Neural progenitor cell (in vitro differentiated cells): ENCODE results near the gene SLC5A11. TPM values are rescaled to one million over a fixed set of nuclear protein-coding genes. Genes with fewer than 3 reads are reported as not detected.
"Not testable (repeated sequence)": the region's sequence is repeated elsewhere in the genome, so short reads cannot be mapped to it uniquely, and the experiment has no call there.

ENCODE experiments used
- DNase-seq: peaks from one replicate; pipeline ENCODE4 v3.0.0-alpha.2; 2016; ENCODE audit warnings: low spot score
- H2AFZ ChIP-seq: fragments of 200-600 bp; sonication (generic); replicated peaks from 2 replicates; pipeline ENCODE4 v1.6.1; 2016; ENCODE audit warnings: antibody characterized with exemption
- H3F3A ChIP-seq: fragments of 200-600 bp; sonication (generic); 2 replicates; pipeline ENCODE4 v1.6.1; 2016; ENCODE audit warnings: antibody characterized with exemption, low read depth
- H3K27ac ChIP-seq: fragments of 200-600 bp; sonication (generic); 2 replicates; pipeline ENCODE4 v1.5.1; 2016; ENCODE audit warnings: mild to moderate bottlenecking
- H3K27me3 ChIP-seq: fragments of 200-600 bp; sonication (generic); 2 replicates; pipeline ENCODE4 v1.6.1; 2016; ENCODE audit warnings: mild to moderate bottlenecking, moderate library complexity
- H3K36me3 ChIP-seq: fragments of 200-600 bp; sonication (generic); 2 replicates; pipeline ENCODE4 v1.5.1; 2016
- H3K4me1 ChIP-seq: fragments of 200-600 bp; sonication (generic); 2 replicates; pipeline ENCODE4 v1.6.1; 2016; ENCODE audit warnings: mixed run types
- H3K4me2 ChIP-seq: fragments of 200-600 bp; sonication (generic); 2 replicates; pipeline ENCODE4 v1.6.1; 2016
- H3K4me3 ChIP-seq: fragments of 200-600 bp; sonication (generic); 2 replicates; pipeline ENCODE4 v1.5.1; 2016
- H3K79me2 ChIP-seq: fragments of 200-600 bp; sonication (generic); 2 replicates; pipeline ENCODE4 v1.6.1; 2016; ENCODE audit warnings: low read depth
- H3K9ac ChIP-seq: fragments of 200-600 bp; sonication (generic); 2 replicates; pipeline ENCODE4 v1.6.1; 2016
- H3K9me3 ChIP-seq: fragments of 200-600 bp; sonication (generic); 2 replicates; pipeline ENCODE4 v1.5.1; 2016; ENCODE audit warnings: low read depth
- H4K20me1 ChIP-seq: fragments of 200-600 bp; sonication (generic); 2 replicates; pipeline ENCODE4 v1.6.1; 2016; ENCODE audit warnings: low read depth
- H3K27ac Mint-ChIP-seq: 3 replicates; pipeline ENCODE4 v1.8.0; 2021; ENCODE audit warnings: mixed read lengths
- H3K27me3 Mint-ChIP-seq: 2 replicates; pipeline ENCODE4 v1.8.0; 2022; ENCODE audit warnings: low read depth, mild to moderate bottlenecking, inconsistent platforms, moderate library complexity, mixed read lengths; ENCODE audit not compliant: insufficient read depth
- H3K36me3 Mint-ChIP-seq: 3 replicates; pipeline ENCODE4 v1.8.0; 2021; ENCODE audit warnings: mixed read lengths
- H3K4me1 Mint-ChIP-seq: 3 replicates; pipeline ENCODE4 v1.8.0; 2021; ENCODE audit warnings: mixed read lengths
- H3K4me3 Mint-ChIP-seq: 3 replicates; pipeline ENCODE4 v1.8.0; 2021; ENCODE audit warnings: mild to moderate bottlenecking, moderate library complexity, mixed read lengths
- H3K9me3 Mint-ChIP-seq: 3 replicates; pipeline ENCODE4 v1.8.0; 2020; ENCODE audit warnings: mixed read lengths
- CTCF ChIP-seq: fragments of 200-600 bp; sonication (generic); IDR thresholded peaks from 2 replicates; pipeline ENCODE4 v1.5.1; 2017; ENCODE audit warnings: antibody characterized with exemption, mild to moderate bottlenecking
- EZH2 ChIP-seq: fragments of 200-600 bp; sonication (generic); IDR thresholded peaks from 2 replicates; pipeline ENCODE4 v1.6.1; 2017; ENCODE audit warnings: antibody characterized with exemption, mild to moderate bottlenecking, moderate library complexity
- EZH2phosphoT487 ChIP-seq: fragments of 200-600 bp; sonication (generic); IDR thresholded peaks from 2 replicates; pipeline ENCODE4 v1.6.1; 2017; ENCODE audit warnings: antibody characterized with exemption
- total RNA-seq: library from RNA; depleted of rRNA; stranded (reverse); fragments of >200 nt; gene quantifications from 2 replicates; pipeline ENCODE4 v1.2.3, GENCODE V29; 2015; ENCODE audit warnings: low replicate concordance

Gene SLC5A11
- total RNA-seq, 1 donor from 2014 or later, result not detected

GRCh38 chr16:24853830-24854229 is 8.1 kb downstream of the SLC5A11 start:
- Histone ChIP-seq H3K36me3 (no peaks in the 10 kb centered on the region), H3K9me3 (no peaks in the 10 kb centered on the region), H3K27me3 (no peaks in the 10 kb centered on the region), H2AFZ (no peak overlapping the region), H3K27ac (no peak overlapping the region), H3K4me3 (no peak overlapping the region), H3K79me2 (no peaks in the 10 kb centered on the region), H4K20me1 (peaks cover 4% of the 10 kb centered on the region), H3F3A (no peaks in the 10 kb centered on the region), H3K4me2 (no peak overlapping the region), H3K4me1 (no peaks in the 10 kb centered on the region), H3K9ac (no peak overlapping the region)
- Mint-ChIP-seq H3K4me1 (no peaks in the 10 kb centered on the region), H3K4me3 (no peak overlapping the region), H3K36me3 (no peaks in the 10 kb centered on the region), H3K27ac (no peak overlapping the region), H3K9me3 (no peaks in the 10 kb centered on the region), H3K27me3 (peaks cover 11% of the 10 kb centered on the region)
- no peak for DNase-seq
- TF ChIP-seq CTCF, result no peak
- no peak for TF ChIP-seq EZH2
- TF ChIP-seq EZH2phosphoT487, result no peak

GRCh38 chr16:24854607-24855171 is 8.9 kb downstream of the SLC5A11 start:
- H3K27ac Mint-ChIP-seq, result no peak overlapping the region
- no peaks in the 10 kb centered on the region for H3F3A ChIP-seq
- H3K79me2 ChIP-seq, result no peaks in the 10 kb centered on the region
- H3K4me2 ChIP-seq, result no peak overlapping the region
- TF ChIP-seq EZH2phosphoT487 (no peak), CTCF (no peak), EZH2 (no peak)
- H2AFZ ChIP-seq, result no peak overlapping the region
- peaks cover 4% of the 10 kb centered on the region for H4K20me1 ChIP-seq
- H3K27me3 ChIP-seq, result no peaks in the 10 kb centered on the region
- H3K4me3 Mint-ChIP-seq, result no peak overlapping the region
- H3K9me3 Mint-ChIP-seq, result no peaks in the 10 kb centered on the region
- no peaks in the 10 kb centered on the region for H3K4me1 ChIP-seq
- no peaks in the 10 kb centered on the region for H3K4me1 Mint-ChIP-seq
- H3K36me3 ChIP-seq, result no peaks in the 10 kb centered on the region
- DNase-seq, result no peak
- no peaks in the 10 kb centered on the region for H3K9me3 ChIP-seq
- H3K27ac ChIP-seq, result no peak overlapping the region
- no peak overlapping the region for H3K9ac ChIP-seq
- H3K36me3 Mint-ChIP-seq, result no peaks in the 10 kb centered on the region
- H3K27me3 Mint-ChIP-seq, result peaks cover 11% of the 10 kb centered on the region
- H3K4me3 ChIP-seq, result no peak overlapping the region

DNA sequence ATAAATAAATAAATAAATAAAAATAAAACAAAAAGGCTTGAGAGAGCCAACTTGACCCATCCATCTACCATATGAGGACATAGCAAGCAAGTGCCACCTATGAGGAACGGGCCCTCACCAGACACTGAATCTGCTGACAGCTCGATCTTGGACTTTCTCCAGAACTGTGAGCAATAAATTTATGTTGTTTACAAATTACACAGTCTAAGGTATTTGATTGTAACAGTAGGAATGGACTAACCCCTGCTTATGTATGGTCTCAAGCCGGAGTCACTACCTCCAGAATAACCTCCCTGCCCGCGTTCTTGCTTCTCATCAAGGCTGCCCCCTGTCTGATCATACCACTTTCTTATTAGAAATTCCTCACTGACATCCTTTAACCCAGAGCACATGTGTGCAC is 9.9 kb downstream of the SLC5A11 start:
- no peaks in the 10 kb centered on the region for H3F3A ChIP-seq
- peaks cover 4% of the 10 kb centered on the region for H4K20me1 ChIP-seq
- no peak overlapping the region for H3K27ac ChIP-seq
- H3K4me1 Mint-ChIP-seq, result no peaks in the 10 kb centered on the region
- H3K4me3 ChIP-seq, result no peak overlapping the region
- H2AFZ ChIP-seq, result no peak overlapping the region
- H3K4me1 ChIP-seq, result no peaks in the 10 kb centered on the region
- no peaks in the 10 kb centered on the region for H3K36me3 Mint-ChIP-seq
- H3K79me2 ChIP-seq, result no peaks in the 10 kb centered on the region
- H3K9me3 Mint-ChIP-seq, result no peaks in the 10 kb centered on the region
- peaks cover 8% of the 10 kb centered on the region for H3K27me3 Mint-ChIP-seq
- H3K4me3 Mint-ChIP-seq, result no peak overlapping the region
- no peak overlapping the region for H3K27ac Mint-ChIP-seq
- no peaks in the 10 kb centered on the region for H3K36me3 ChIP-seq
- DNase-seq, result no peak
- H3K9ac ChIP-seq, result no peak overlapping the region
- no peaks in the 10 kb centered on the region for H3K9me3 ChIP-seq
- H3K4me2 ChIP-seq, result no peak overlapping the region
- TF ChIP-seq CTCF, result no peak
- no peak for TF ChIP-seq EZH2
- no peak for TF ChIP-seq EZH2phosphoT487
- no peaks in the 10 kb centered on the region for H3K27me3 ChIP-seq

DNA sequence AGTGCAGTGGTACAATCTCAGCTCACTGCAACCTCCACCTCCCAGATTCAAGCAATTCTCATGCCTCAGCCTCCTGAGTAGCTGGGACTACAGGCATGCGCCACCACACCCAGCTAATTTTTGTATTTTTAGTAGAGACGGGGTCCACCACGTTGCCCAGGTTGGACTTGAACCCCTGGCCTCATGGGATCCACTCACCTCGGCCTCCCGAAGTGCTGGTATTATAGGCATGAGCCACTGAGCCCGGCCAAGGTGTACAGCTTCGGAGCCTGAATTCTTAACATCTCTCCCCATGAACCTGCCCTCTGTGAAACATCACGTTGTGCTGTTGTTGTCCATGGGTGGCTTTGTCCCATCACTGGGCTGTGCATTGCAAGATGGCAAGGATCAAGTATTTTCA is 11.1 kb downstream of the SLC5A11 start:
- not testable (repeated sequence) for H3K27me3 Mint-ChIP-seq, H3K4me1 ChIP-seq, DNase-seq, H3K9me3 Mint-ChIP-seq, H3K9me3 ChIP-seq, H3K36me3 ChIP-seq, H3K4me3 Mint-ChIP-seq, H4K20me1 ChIP-seq, H3K4me1 Mint-ChIP-seq, H3K4me2 ChIP-seq, H3K79me2 ChIP-seq, H3K4me3 ChIP-seq, H3K27me3 ChIP-seq, H2AFZ ChIP-seq, H3F3A ChIP-seq, H3K9ac ChIP-seq, H3K36me3 Mint-ChIP-seq, H3K27ac Mint-ChIP-seq, H3K27ac ChIP-seq
